Measurements from ENCODE around the gene CARD10. TPM values are rescaled to one million over a fixed set of nuclear protein-coding genes. Genes with fewer than 3 reads are reported as not detected.

Gene CARD10
- total RNA-seq, 1 donor from 2014 or later = 13.5 TPM

- TF ChIP-seq CTCF (IDR thresholded peaks at IDR 0.05) = no peak
- DNase-seq (ENCODE audit: low spot score) = no peak
- Mint-ChIP-seq H3K27ac (ENCODE audit: unreplicated experiment) (no peak overlapping the region), H3K36me3 (ENCODE audit: low read depth) (peaks cover 4% of the 10 kb centered on the region), H3K27me3 (ENCODE audit: low read depth) (no peaks in the 10 kb centered on the region), H3K4me3 (ENCODE audit: unreplicated experiment) (no peak overlapping the region), H3K4me1 (ENCODE audit: low read depth) (peaks cover 46% of the 10 kb centered on the region), H3K9me3 (ENCODE audit: low read depth) (no peaks in the 10 kb centered on the region)
These were observed 4.6 kb downstream of the CARD10 start for GRCh38 chr22:37514526-37515051.

- H3K27me3 Mint-ChIP-seq (ENCODE audit: low read depth) = no peaks in the 10 kb centered on the region
- no peak overlapping the region for H3K4me3 Mint-ChIP-seq (ENCODE audit: unreplicated experiment)
- peak overlapping the region; percentile 94 for H3K27ac Mint-ChIP-seq (ENCODE audit: unreplicated experiment)
- H3K4me1 Mint-ChIP-seq (ENCODE audit: low read depth) = peaks cover 44% of the 10 kb centered on the region
- TF ChIP-seq CTCF (IDR thresholded peaks at IDR 0.05) = no peak
- no peak for DNase-seq (ENCODE audit: low spot score)
- peaks cover 8% of the 10 kb centered on the region for H3K36me3 Mint-ChIP-seq (ENCODE audit: low read depth)
- no peaks in the 10 kb centered on the region for H3K9me3 Mint-ChIP-seq (ENCODE audit: low read depth)
These were observed 7.7 kb downstream of the CARD10 start for GRCh38 chr22:37511395-37512104.

- TF ChIP-seq CTCF (IDR thresholded peaks at IDR 0.05) = no peak
- H3K27me3 Mint-ChIP-seq (ENCODE audit: low read depth) = no peaks in the 10 kb centered on the region
- no peak for DNase-seq (ENCODE audit: low spot score)
- H3K9me3 Mint-ChIP-seq (ENCODE audit: low read depth) = no peaks in the 10 kb centered on the region
- peak overlapping the region; percentile 44 for H3K4me3 Mint-ChIP-seq (ENCODE audit: unreplicated experiment)
- H3K36me3 Mint-ChIP-seq (ENCODE audit: low read depth) = peaks cover 6% of the 10 kb centered on the region
- peaks cover 44% of the 10 kb centered on the region for H3K4me1 Mint-ChIP-seq (ENCODE audit: low read depth)
- H3K27ac Mint-ChIP-seq (ENCODE audit: unreplicated experiment) = peak overlapping the region; percentile 76
These were observed 9.1 kb downstream of the CARD10 start for GRCh38 chr22:37510091-37510490.

- TF ChIP-seq CTCF (IDR thresholded peaks at IDR 0.05) = no peak
- no peak overlapping the region for H3K4me3 Mint-ChIP-seq (ENCODE audit: unreplicated experiment)
- H3K9me3 Mint-ChIP-seq (ENCODE audit: low read depth) = no peaks in the 10 kb centered on the region
- peaks cover 10% of the 10 kb centered on the region for H3K36me3 Mint-ChIP-seq (ENCODE audit: low read depth)
- no peak for DNase-seq (ENCODE audit: low spot score)
- peaks cover 44% of the 10 kb centered on the region for H3K4me1 Mint-ChIP-seq (ENCODE audit: low read depth)
- no peaks in the 10 kb centered on the region for H3K27me3 Mint-ChIP-seq (ENCODE audit: low read depth)
- H3K27ac Mint-ChIP-seq (ENCODE audit: unreplicated experiment) = peak overlapping the region; percentile 24
These were observed 10.0 kb downstream of the CARD10 start for GRCh38 chr22:37509059-37509860.

GRCh38 chr22:37508431-37508992 is 10.7 kb downstream of the CARD10 start:
- TF ChIP-seq CTCF (IDR thresholded peaks at IDR 0.05) = no peak
- H3K27ac Mint-ChIP-seq (ENCODE audit: unreplicated experiment) = peak overlapping the region; percentile 24
- no peaks in the 10 kb centered on the region for H3K27me3 Mint-ChIP-seq (ENCODE audit: low read depth)
- no peaks in the 10 kb centered on the region for H3K9me3 Mint-ChIP-seq (ENCODE audit: low read depth)
- no peak overlapping the region for H3K4me3 Mint-ChIP-seq (ENCODE audit: unreplicated experiment)
- DNase-seq (ENCODE audit: low spot score) = no peak
- peaks cover 10% of the 10 kb centered on the region for H3K36me3 Mint-ChIP-seq (ENCODE audit: low read depth)
- H3K4me1 Mint-ChIP-seq (ENCODE audit: low read depth) = peaks cover 43% of the 10 kb centered on the region
